Measurements from ENCODE around the gene JUNB. TPM values are rescaled to one million over a fixed set of nuclear protein-coding genes. Genes with fewer than 3 reads are reported as not detected.
A peak's percentile ranks its signal among the peaks of the same experiment; 100 is the strongest.

The JUNB gene
- total and polyA plus RNA-seq, 2 of the 4 experiments (the other 2 are of a cell fraction), result 20.8 to 109 TPM

DNA sequence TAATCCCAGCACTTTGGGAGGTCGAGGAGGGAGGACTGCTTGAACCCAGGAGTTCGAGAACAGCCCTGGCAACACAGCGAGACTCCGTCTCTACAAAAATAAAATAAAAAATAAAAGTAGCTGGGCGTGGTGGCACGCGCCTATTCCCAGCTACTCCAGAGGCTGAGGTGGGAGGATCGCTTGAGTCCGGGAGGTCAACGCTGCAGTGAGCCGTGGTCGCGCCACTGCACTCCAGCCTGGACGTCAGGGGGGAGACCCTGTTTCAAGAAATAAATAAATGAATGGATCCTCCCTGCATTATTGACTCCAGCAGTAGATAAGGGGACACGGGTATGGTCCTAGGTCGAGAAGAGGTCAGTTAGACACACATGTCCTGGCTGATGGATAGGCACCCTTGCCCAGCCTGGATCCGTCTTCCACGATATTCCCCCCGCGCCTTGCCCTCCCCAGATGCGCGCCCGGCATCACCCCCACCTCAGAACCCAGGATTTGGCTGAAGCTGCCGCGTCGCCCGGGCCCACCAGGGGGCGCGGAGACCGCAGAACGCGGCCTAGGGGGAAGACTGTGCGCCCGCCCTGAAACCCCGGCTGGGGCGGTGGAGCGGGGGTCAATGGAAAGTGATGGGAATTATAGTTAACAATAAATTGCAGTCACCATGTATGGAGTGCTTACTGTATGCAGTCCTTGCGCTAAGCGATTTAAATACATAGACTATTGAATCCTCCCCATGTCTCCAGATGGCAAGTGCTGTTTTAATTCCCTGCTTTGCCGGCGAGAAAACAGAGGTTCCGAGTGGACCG is 13.9 kb upstream of the JUNB start:
- peak overlapping the region; percentile 79 for H3K56ac ChIP-seq (ENCODE audit: extremely low read depth, insufficient read depth, low read length)
- H2AK9ac ChIP-seq (replicated peaks; ENCODE audit: low read depth, low read length, poor library complexity), result peak overlapping the region; percentile 89
- H3K9ac ChIP-seq (ENCODE audit: low read depth, low read length), result peak overlapping the region; percentile 56
- dilution Hi-C loops (cut with HindIII; ENCODE audit: low sequenced_read_pairs, unreplicated experiment) (no loop called here), intact Hi-C loops (cut with micrococcal nuclease) (loop anchor here (1.0 kb wide), 2 partner anchors 14 to 19 kb away; partner anchors contain the start of gene JUNB), in situ Hi-C loops (cut with MboI; ENCODE audit: low sequenced_read_pairs) (loop anchor here (25.0 kb wide), 1 partner anchor 1060 kb away; no protein-coding TSS in a partner anchor)
- H3K36me3 ChIP-seq (ENCODE audit: control insufficient read depth, insufficient read depth, low read length), result no peaks in the 10 kb centered on the region
- peak; percentile 57 for ATAC-seq (ENCODE audit: low read depth)
- H3K27me3 ChIP-seq (ENCODE audit: control insufficient read depth, insufficient read depth, low read length), result no peaks in the 10 kb centered on the region
- H3K4me1 ChIP-seq (ENCODE audit: control insufficient read depth, insufficient read depth, low read length), result peaks cover 24% of the 10 kb centered on the region
- peak overlapping the region; percentile 24 for H4K5ac ChIP-seq (ENCODE audit: low read depth, low read length)
- H3K27ac ChIP-seq (ENCODE audit: insufficient read depth, low read length), result peak overlapping the region; percentile 82
- TF ChIP-seq MAZ (IDR thresholded peaks at IDR 0.05; ENCODE audit: borderline replicate concordance, low read depth, low read length) (peak; percentile 95), RAD21 (IDR thresholded peaks at IDR 0.05; ENCODE audit: low read length) (peak; percentile 82), MXI1 (IDR thresholded peaks at IDR 0.05; ENCODE audit: borderline replicate concordance, low read depth, low read length) (no peak), CHD1 (IDR thresholded peaks at IDR 0.05; ENCODE audit: low read depth, low read length) (peak; percentile 75; the same call in 1 of the 2 replicates), SMC3 (IDR thresholded peaks at IDR 0.05; ENCODE audit: low read depth, low read length) (peak; percentile 85)
- TF ChIP-seq, protein P1, sequence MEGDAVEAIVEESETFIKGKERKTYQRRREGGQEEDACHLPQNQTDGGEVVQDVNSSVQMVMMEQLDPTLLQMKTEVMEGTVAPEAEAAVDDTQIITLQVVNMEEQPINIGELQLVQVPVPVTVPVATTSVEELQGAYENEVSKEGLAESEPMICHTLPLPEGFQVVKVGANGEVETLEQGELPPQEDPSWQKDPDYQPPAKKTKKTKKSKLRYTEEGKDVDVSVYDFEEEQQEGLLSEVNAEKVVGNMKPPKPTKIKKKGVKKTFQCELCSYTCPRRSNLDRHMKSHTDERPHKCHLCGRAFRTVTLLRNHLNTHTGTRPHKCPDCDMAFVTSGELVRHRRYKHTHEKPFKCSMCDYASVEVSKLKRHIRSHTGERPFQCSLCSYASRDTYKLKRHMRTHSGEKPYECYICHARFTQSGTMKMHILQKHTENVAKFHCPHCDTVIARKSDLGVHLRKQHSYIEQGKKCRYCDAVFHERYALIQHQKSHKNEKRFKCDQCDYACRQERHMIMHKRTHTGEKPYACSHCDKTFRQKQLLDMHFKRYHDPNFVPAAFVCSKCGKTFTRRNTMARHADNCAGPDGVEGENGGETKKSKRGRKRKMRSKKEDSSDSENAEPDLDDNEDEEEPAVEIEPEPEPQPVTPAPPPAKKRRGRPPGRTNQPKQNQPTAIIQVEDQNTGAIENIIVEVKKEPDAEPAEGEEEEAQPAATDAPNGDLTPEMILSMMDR (conservative IDR thresholded peaks at IDR 0.05; ENCODE audit: low read depth, low read length), result peak; percentile 91
- TF ChIP-seq, protein P2, sequence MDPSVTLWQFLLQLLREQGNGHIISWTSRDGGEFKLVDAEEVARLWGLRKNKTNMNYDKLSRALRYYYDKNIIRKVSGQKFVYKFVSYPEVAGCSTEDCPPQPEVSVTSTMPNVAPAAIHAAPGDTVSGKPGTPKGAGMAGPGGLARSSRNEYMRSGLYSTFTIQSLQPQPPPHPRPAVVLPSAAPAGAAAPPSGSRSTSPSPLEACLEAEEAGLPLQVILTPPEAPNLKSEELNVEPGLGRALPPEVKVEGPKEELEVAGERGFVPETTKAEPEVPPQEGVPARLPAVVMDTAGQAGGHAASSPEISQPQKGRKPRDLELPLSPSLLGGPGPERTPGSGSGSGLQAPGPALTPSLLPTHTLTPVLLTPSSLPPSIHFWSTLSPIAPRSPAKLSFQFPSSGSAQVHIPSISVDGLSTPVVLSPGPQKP (IDR thresholded peaks at IDR 0.05; ENCODE audit: borderline replicate concordance, low read depth, low read length), result no peak
- peak overlapping the region; percentile 98 to 99 for H4K8ac ChIP-seq (ENCODE audit: low read depth in 2 of 2, low read length in 2 of 2)
- H2BK120ac ChIP-seq (ENCODE audit: low read depth, low read length), result peak overlapping the region; percentile 70
- peak overlapping the region; percentile 85; the same call in 1 of the 2 replicates for H2BK20ac ChIP-seq (ENCODE audit: low read depth, low read length)
- no TSS peak for BruUV-seq (replicated peaks)
- H2BK15ac ChIP-seq (ENCODE audit: low read depth, low read length), result 0 out of 3 replicates have a peak overlapping the region, but pooled peaks have one; percentile 37
- H4K91ac ChIP-seq (ENCODE audit: insufficient read depth, low read depth, low read length), result peak overlapping the region; percentile 70
- POLR2A ChIA-PET (ENCODE audit: unreplicated experiment), result interaction anchor here (1.0 to 2.5 kb wide), 3 partner anchors 14 to 18 kb away, joined by 9 to 13 read pairs (median 11); partner anchors contain the start of gene JUNB
- CTCF ChIA-PET, result interaction anchor here (0.6 to 2.9 kb wide), 7 partner anchors 9 to 142 kb away, joined by 3 to 23 read pairs (median 10); partner anchors contain the start of gene JUNB
- H2BK5ac ChIP-seq (ENCODE audit: low read depth, low read length, poor library complexity, severe bottlenecking), result peak overlapping the region; percentile 88
- H3K23ac ChIP-seq (ENCODE audit: low read depth, low read length), result peak overlapping the region; percentile 92
- peak overlapping the region; percentile 86 for H3K14ac ChIP-seq (replicated peaks; ENCODE audit: low read depth, low read length)
- H4K20me1 ChIP-seq (ENCODE audit: insufficient read depth, low read length), result peaks cover 3% of the 10 kb centered on the region; the same call in 1 of the 2 replicates
- H3K18ac ChIP-seq (ENCODE audit: low read depth, low read length), result peak overlapping the region; percentile 18; the same call in 1 of the 2 replicates
- H3K4me3 ChIP-seq (ENCODE audit: insufficient read depth, low read depth, low read length), result peak overlapping the region; percentile 62
- H3K9me1 ChIP-seq (ENCODE audit: insufficient read depth, low read length), result peaks cover 26% of the 10 kb centered on the region
- H3K79me1 ChIP-seq (ENCODE audit: low read depth in 1 of 2, low read length in 2 of 2), result peaks cover 0 to 44% of the 10 kb centered on the region in 2 experiments; a peak in 3 of 4 replicates
- H2AFZ ChIP-seq (replicated peaks; ENCODE audit: low read length, poor library complexity), result peak overlapping the region; percentile 98
- no peaks in the 10 kb centered on the region for H3K9me3 ChIP-seq (ENCODE audit: control insufficient read depth, insufficient read depth, low read length)
- peak overlapping the region; percentile 99 for H3K4ac ChIP-seq (ENCODE audit: low read depth, low read length)
- DNase-seq, result peak; percentile 68
- peak overlapping the region; percentile 84 for H3K4me2 ChIP-seq (ENCODE audit: low read depth, low read length)
- WGBS, 2 experiments (ENCODE audit: extremely low coverage in 2 of 2, insufficient read length in 1 of 2), result 0% methylated on average over 5 of the region's 43 CpGs; no CpG with 5 or more reads in 1 of the 2 experiments
- peak overlapping the region; percentile 90 for H2AK5ac ChIP-seq (ENCODE audit: low read depth, low read length)

All from IMR-90 (cell line).